Measurements from ENCODE around the gene SLC35B1. TPM values are rescaled to one million over a fixed set of nuclear protein-coding genes. Genes with fewer than 3 reads are reported as not detected.
A peak's percentile ranks its signal among the peaks of the same experiment; 100 is the strongest.

SLC35B1 gene
- total RNA-seq, 1 donor from 2014 or later, result 53.4 TPM

GRCh38 chr17:49670002-49670401 lies 37.8 kb downstream of the SLC35B1 start:
- TF ChIP-seq CTCF (IDR thresholded peaks at IDR 0.05; ENCODE audit: borderline replicate concordance), result no peak
- Histone ChIP-seq H3K9me3 (replicated peaks) (no peaks in the 10 kb centered on the region), H3K27ac (replicated peaks) (peak overlapping the region; percentile 37), H3K36me3 (peaks cover 18% of the 10 kb centered on the region), H3K4me1 (peaks cover 69% of the 10 kb centered on the region), H3K4me3 (no peak overlapping the region), H3K27me3 (ENCODE audit: low read depth) (no peaks in the 10 kb centered on the region)
- DNase-seq, result no peak
- intact Hi-C loops (cut with micrococcal nuclease), result loop anchor here (10.0 kb wide), 1 partner anchor 55 kb away; no protein-coding TSS in a partner anchor

DNA sequence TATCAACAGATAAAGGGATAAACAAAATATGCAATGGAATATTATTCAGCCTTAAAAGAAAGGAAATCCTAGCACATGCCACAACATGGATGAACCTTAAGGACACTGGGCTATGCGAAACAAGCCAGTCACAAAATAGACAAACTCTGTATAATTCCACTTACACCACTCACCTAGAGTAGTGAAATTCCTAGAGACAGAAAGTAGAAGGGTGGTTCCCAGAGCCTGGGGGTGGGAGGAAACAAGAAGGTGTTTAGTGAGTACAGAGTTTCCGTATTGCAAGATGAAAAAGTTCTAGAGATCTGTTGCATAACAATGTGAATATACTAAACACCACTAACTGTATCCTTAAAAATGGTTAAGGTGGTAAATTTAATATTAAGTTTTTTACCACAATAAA lies 39.9 kb downstream of the SLC35B1 start:
- Histone ChIP-seq H3K36me3 (peaks cover 11% of the 10 kb centered on the region), H3K27ac (replicated peaks) (no peak overlapping the region), H3K4me1 (peaks cover 68% of the 10 kb centered on the region), H3K4me3 (no peak overlapping the region), H3K9me3 (replicated peaks) (no peaks in the 10 kb centered on the region), H3K27me3 (ENCODE audit: low read depth) (no peaks in the 10 kb centered on the region)
- no peak for TF ChIP-seq CTCF (IDR thresholded peaks at IDR 0.05; ENCODE audit: borderline replicate concordance)
- no peak for DNase-seq
- intact Hi-C loops (cut with micrococcal nuclease), result no loop called here

- Histone ChIP-seq H3K27me3 (ENCODE audit: low read depth) (no peaks in the 10 kb centered on the region), H3K9me3 (replicated peaks) (no peaks in the 10 kb centered on the region), H3K4me1 (peaks cover 50% of the 10 kb centered on the region), H3K27ac (replicated peaks) (peak overlapping the region; percentile 19), H3K4me3 (no peak overlapping the region), H3K36me3 (peaks cover 11% of the 10 kb centered on the region)
- DNase-seq, result no peak
- TF ChIP-seq CTCF (IDR thresholded peaks at IDR 0.05; ENCODE audit: borderline replicate concordance), result no peak
- intact Hi-C loops (cut with micrococcal nuclease), result no loop called here
These were observed 43.0 kb downstream of the SLC35B1 start for GRCh38 chr17:49664706-49665211.

- Histone ChIP-seq H3K27ac (replicated peaks) (no peak overlapping the region), H3K4me1 (peaks cover 75% of the 10 kb centered on the region), H3K36me3 (peaks cover 4% of the 10 kb centered on the region), H3K9me3 (replicated peaks) (no peaks in the 10 kb centered on the region), H3K27me3 (ENCODE audit: low read depth) (no peaks in the 10 kb centered on the region), H3K4me3 (no peak overlapping the region)
- intact Hi-C loops (cut with micrococcal nuclease), result no loop called here
- no peak for TF ChIP-seq CTCF (IDR thresholded peaks at IDR 0.05; ENCODE audit: borderline replicate concordance)
- DNase-seq, result no peak
These were observed 47.9 kb downstream of the SLC35B1 start for GRCh38 chr17:49659661-49660382.

DNA sequence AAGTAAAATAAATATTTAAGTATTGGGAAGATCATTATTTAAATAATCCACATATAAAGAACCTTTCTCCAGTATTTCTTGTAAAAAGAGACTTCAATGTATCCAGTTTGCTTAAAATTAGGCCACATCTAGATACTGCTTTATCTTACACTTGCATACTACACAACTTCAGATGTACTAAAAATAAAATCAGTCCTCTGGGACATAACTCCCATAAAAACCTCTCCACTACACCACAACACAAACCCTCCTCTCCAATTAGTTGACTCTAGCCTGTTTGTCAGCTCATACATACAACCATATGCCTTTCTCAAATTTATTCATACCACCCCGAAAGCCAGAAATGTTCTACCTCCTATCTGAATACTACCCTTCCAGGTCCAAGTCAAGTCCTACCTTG lies 51.5 kb downstream of the SLC35B1 start:
- no peaks in the 10 kb centered on the region for H3K9me3 ChIP-seq (replicated peaks)
- intact Hi-C loops (cut with micrococcal nuclease), result no loop called here
- H3K4me3 ChIP-seq, result no peak overlapping the region
- peaks cover 84% of the 10 kb centered on the region for H3K4me1 ChIP-seq
- peak overlapping the region; percentile 44 for H3K27ac ChIP-seq (replicated peaks)
- no peaks in the 10 kb centered on the region for H3K27me3 ChIP-seq (ENCODE audit: low read depth)
- no peak for TF ChIP-seq CTCF (IDR thresholded peaks at IDR 0.05; ENCODE audit: borderline replicate concordance)
- peaks cover 4% of the 10 kb centered on the region for H3K36me3 ChIP-seq
- no peak for DNase-seq

Other genes with a start within 250 kb of the SLC35B1 start
- gene NGFR, start 212.7 kb downstream of the SLC35B1 start, total RNA-seq, result 8.9 TPM
- gene NXPH3, start 132.1 kb downstream of the SLC35B1 start, total RNA-seq, result 4.0 TPM
- 66.9 TPM for gene SPOP, start 29.9 kb downstream of the SLC35B1 start, total RNA-seq
- 12.8 TPM for gene FAM117A, start 56.2 kb upstream of the SLC35B1 start, total RNA-seq
- 52.6 TPM for gene KAT7, start 80.7 kb upstream of the SLC35B1 start, total RNA-seq
- gene TAC4, start 140.1 kb upstream of the SLC35B1 start, total RNA-seq, result 0.44 TPM